GM12891 (cell line): ENCODE results near the gene RHBDL1.

Experiments used
- POLR2A ChIP-seq: IDR thresholded peaks from 2 replicates; pipeline ENCODE4 v1.6.1; 2011; ENCODE audit warnings: low read depth, low read length, control low read depth
- POLR2AphosphoS5 ChIP-seq: IDR thresholded peaks from 2 replicates; pipeline ENCODE4 v1.6.1; 2011; ENCODE audit warnings: low read depth, low read length, control low read depth
- TAF1 ChIP-seq: IDR thresholded peaks from 2 replicates; pipeline ENCODE4 v1.6.1; 2011; ENCODE audit warnings: low read depth, low read length, control low read depth

DNA sequence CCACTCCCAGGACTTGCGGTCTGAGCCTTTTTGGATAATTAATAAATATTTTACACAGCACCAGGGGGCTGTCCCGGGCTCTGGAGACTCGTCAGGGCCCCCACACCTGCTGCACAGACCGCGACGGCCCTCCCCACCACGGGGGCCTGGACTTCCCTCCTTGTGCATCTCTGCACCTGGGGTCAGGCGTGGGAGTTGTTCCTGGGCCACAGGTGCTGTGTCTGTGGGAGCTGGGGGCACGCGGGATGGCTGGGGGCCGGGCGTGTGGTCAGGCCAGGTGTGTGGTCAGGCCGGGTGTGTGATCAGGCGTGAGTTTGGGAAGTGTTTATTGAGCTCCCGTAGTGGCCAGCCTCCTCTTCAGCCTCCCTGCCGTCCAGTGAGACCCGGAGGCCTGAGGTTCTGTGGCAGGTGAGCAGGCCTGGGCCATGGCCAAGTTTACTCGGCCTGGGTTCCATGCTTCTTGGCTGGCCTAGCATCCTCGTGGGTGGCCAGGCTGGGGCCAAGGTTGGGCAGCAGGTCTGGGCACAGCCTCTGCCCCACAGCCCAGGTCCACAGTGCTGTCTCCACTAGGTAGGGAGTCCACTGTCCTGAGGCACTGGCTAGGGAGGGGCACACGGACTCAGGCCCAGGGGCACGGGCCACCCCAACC is 2.9 kb downstream of the RHBDL1 start:
- TF ChIP-seq POLR2AphosphoS5 (no peak), TAF1 (no peak), POLR2A (no peak)
